Activated gamma-delta T cell treated with Interleukin-2 at 50 U/mL for 16 hours (primary cell): ENCODE data around the gene RAD9B.
"Not testable (repeated sequence)": the region's sequence is repeated elsewhere in the genome, so short reads cannot be mapped to it uniquely, and the experiment has no call there.

ENCODE experiments used
- DNase-seq: peaks from one replicate; pipeline ENCODE4 v3.0.0-alpha.2; 2020

Gene RAD9B

GRCh38 chr12:110528277-110528839 lies 26.2 kb downstream of the RAD9B start:
- no peak for DNase-seq

GRCh38 chr12:110530511-110530910 lies 28.4 kb downstream of the RAD9B start:
- DNase-seq, result no peak

GRCh38 chr12:110531741-110532333 lies 29.7 kb downstream of the RAD9B start:
- DNase-seq, result no peak

- DNase-seq, result no peak
Measured at GRCh38 chr12:110532644-110533043, 30.5 kb downstream of the RAD9B start.

- no peak for DNase-seq
Measured at GRCh38 chr12:110533607-110534006, 31.5 kb downstream of the RAD9B start.

GRCh38 chr12:110534811-110535210 lies 32.7 kb downstream of the RAD9B start:
- no peak for DNase-seq

GRCh38 chr12:110536834-110537604 lies 34.9 kb downstream of the RAD9B start:
- no peak for DNase-seq

- no peak for DNase-seq
Measured at GRCh38 chr12:110537605-110538409, 35.7 kb downstream of the RAD9B start.

- DNase-seq, result no peak
Measured at GRCh38 chr12:110538869-110539622, 36.9 kb downstream of the RAD9B start.

- no peak for DNase-seq
Measured at GRCh38 chr12:110540048-110540447, 37.9 kb downstream of the RAD9B start.

- DNase-seq, result no peak
Measured at GRCh38 chr12:110543252-110543959, 41.3 kb downstream of the RAD9B start.

GRCh38 chr12:110543965-110544364 lies 41.8 kb downstream of the RAD9B start:
- DNase-seq, result no peak

GRCh38 chr12:110545259-110545658 lies 43.1 kb downstream of the RAD9B start:
- DNase-seq, result not testable (repeated sequence)

- DNase-seq, result no peak
Measured at GRCh38 chr12:110545812-110546211, 43.7 kb downstream of the RAD9B start.

- DNase-seq, result no peak
Measured at GRCh38 chr12:110546339-110546738, 44.2 kb downstream of the RAD9B start.

- DNase-seq, result no peak
Measured at GRCh38 chr12:110547090-110547489, 45.0 kb downstream of the RAD9B start.

- no peak for DNase-seq
Measured at GRCh38 chr12:110548678-110549077, 46.5 kb downstream of the RAD9B start.

GRCh38 chr12:110549716-110550115 lies 47.6 kb downstream of the RAD9B start:
- DNase-seq, result no peak

GRCh38 chr12:110550981-110551380 lies 48.9 kb downstream of the RAD9B start:
- DNase-seq, result no peak
